H1 (cell line): ENCODE results near the gene APP. TPM values are rescaled to one million over a fixed set of nuclear protein-coding genes. Genes with fewer than 3 reads are reported as not detected.

Source experiments
- CTCF ChIA-PET: fragments of 300-600 bp; sonication (Branson Sonifier 250); formaldehyde crosslinking; loops from one replicate; lab custom pipeline; 2021; ENCODE audit not compliant: partially characterized antibody; lab: Charles Lee
- POLR2A ChIA-PET: fragments of 300-600 bp; sonication (Branson Sonifier 250); formaldehyde crosslinking; loops from one replicate; lab custom pipeline; 2021; ENCODE audit warnings: inconsistent platforms; ENCODE audit not compliant: partially characterized antibody; lab: Charles Lee
- DNase-seq, 2 experiments: peaks; one replicate each; pipeline versions ENCODE4 v3.0.0 to v3.0.0-alpha.2; 2010 to 2022; ENCODE audit warnings: low spot score in 2 of 2, low read depth in 1 of 2, mixed read lengths in 1 of 2
- FAIRE-seq: peaks from 2 replicates; lab custom pipeline; 2011; peaks lifted over from hg19 to GRCh38; lab: Jason Lieb, UNC
- H2AFZ ChIP-seq: 2 replicates; pipeline ENCODE4 v1.8.1; 2012; ENCODE audit warnings: low read length, inconsistent platforms
- H2AK5ac ChIP-seq: 2 replicates; pipeline ENCODE4 v1.6.1; 2013; ENCODE audit warnings: low read depth, low read length
- H2BK120ac ChIP-seq: replicated peaks from 2 replicates; pipeline ENCODE3; 2013; ENCODE audit warnings: low read depth, low read length, inconsistent platforms
- H2BK12ac ChIP-seq: 2 replicates; pipeline ENCODE4 v1.6.1; 2013; ENCODE audit warnings: low read depth, low read length
- H2BK15ac ChIP-seq: 2 replicates; pipeline ENCODE4 v1.6.1; 2013; ENCODE audit warnings: low read length
- H2BK20ac ChIP-seq: 2 replicates; pipeline ENCODE4 v1.6.1; 2013; ENCODE audit warnings: low read length
- H2BK5ac ChIP-seq: 2 replicates; pipeline ENCODE4 v1.6.1; 2013; ENCODE audit warnings: low read depth, low read length
- H3K14ac ChIP-seq: 2 replicates; pipeline ENCODE4 v1.6.1; 2013; ENCODE audit warnings: inconsistent platforms; ENCODE audit not compliant: insufficient read length
- H3K18ac ChIP-seq: 2 replicates; pipeline ENCODE4 v1.6.1; 2013; ENCODE audit warnings: low read length; ENCODE audit errors: extremely low read depth
- H3K23ac ChIP-seq: 2 replicates; pipeline ENCODE4 v1.6.1; 2013; ENCODE audit warnings: inconsistent platforms; ENCODE audit not compliant: insufficient read length
- H3K23me2 ChIP-seq: 2 replicates; pipeline ENCODE4 v1.6.1; 2013; ENCODE audit warnings: low read depth, low read length
- H3K27ac ChIP-seq: 2 replicates; pipeline ENCODE4 v1.6.1; 2011; ENCODE audit warnings: low read depth, low read length, inconsistent platforms
- H3K27me3 ChIP-seq, 4 experiments: replicated peaks in 1 of 4; 1 replicate in 1 of 4; 2 replicates in 3 of 4; pipeline versions ENCODE4 v1.6.1 to v1.8.1; 2011 to 2013; ENCODE audit warnings: low read length in 3 of 4, mild to moderate bottlenecking in 3 of 4, inconsistent platforms in 2 of 4, mixed read lengths in 2 of 4, moderate library complexity in 1 of 4; ENCODE audit not compliant: control insufficient read depth in 3 of 4, insufficient read depth in 3 of 4; ENCODE audit errors: extremely low read depth in 1 of 4
- H3K36me3 ChIP-seq, 4 experiments: 2 replicates each; pipeline versions ENCODE4 v1.6.1 to v1.8.1; 2011 to 2013; ENCODE audit warnings: mild to moderate bottlenecking in 4 of 4, low read length in 3 of 4, moderate library complexity in 2 of 4, control low read depth in 1 of 4, inconsistent platforms in 1 of 4; ENCODE audit not compliant: insufficient read depth in 4 of 4, control insufficient read depth in 2 of 4
- H3K4ac ChIP-seq: replicated peaks from 2 replicates; pipeline ENCODE3; 2013; ENCODE audit warnings: low read length, low read depth, mixed read lengths, inconsistent platforms; ENCODE audit not compliant: insufficient read length
- H3K4me1 ChIP-seq, 4 experiments: replicated peaks in 1 of 4; 1 replicate in 1 of 4; 2 replicates in 3 of 4; pipeline versions ENCODE4 v1.6.1 to v1.8.1; 2011 to 2013; ENCODE audit warnings: low read length in 3 of 4, inconsistent platforms in 2 of 4, mixed read lengths in 1 of 4; ENCODE audit not compliant: insufficient read depth in 4 of 4, control insufficient read depth in 3 of 4
- H3K4me2 ChIP-seq, 2 experiments: 2 replicates each; pipeline versions ENCODE4 v1.6.1 to v1.8.1; 2011 to 2013; ENCODE audit warnings: low read depth in 2 of 2, low read length in 2 of 2, control low read depth in 1 of 2, inconsistent platforms in 1 of 2, mild to moderate bottlenecking in 1 of 2; ENCODE audit not compliant: insufficient read depth in 1 of 2
- H3K4me3 ChIP-seq, 4 experiments: fragments of 200-600, 300-600 bp in 1 of 4; sonication (generic), shearing (Covaris generic), sonication (Bioruptor Twin) in 1 of 4; 2 replicates each; pipeline versions ENCODE4 v1.5.1 to v1.8.1; 2011 to 2016; ENCODE audit warnings: low read length in 4 of 4, low read depth in 3 of 4, control low read depth in 2 of 4, inconsistent platforms in 2 of 4, mild to moderate bottlenecking in 2 of 4, mixed read lengths in 1 of 4, moderate library complexity in 1 of 4; ENCODE audit not compliant: insufficient read depth in 2 of 4; ENCODE audit errors: extremely low read depth in 1 of 4
- H3K56ac ChIP-seq: replicated peaks from 2 replicates; pipeline ENCODE3; 2013; ENCODE audit warnings: low read depth, mild to moderate bottlenecking, mixed read lengths, low read length, inconsistent platforms; ENCODE audit not compliant: insufficient read length
- H3K79me1 ChIP-seq: 2 replicates; pipeline ENCODE4 v1.6.1; 2013; ENCODE audit warnings: low read depth, low read length, control low read depth
- H3K79me2 ChIP-seq, 2 experiments: 2 replicates each; pipeline versions ENCODE4 v1.6.1 to v1.8.1; 2012 to 2013; ENCODE audit warnings: low read length in 2 of 2, mild to moderate bottlenecking in 2 of 2, inconsistent platforms in 1 of 2; ENCODE audit not compliant: insufficient read depth in 2 of 2, control insufficient read depth in 1 of 2
- H3K9ac ChIP-seq, 4 experiments: replicated peaks in 1 of 4; 1 replicate in 1 of 4; 2 replicates in 3 of 4; pipeline versions ENCODE4 v1.6.1 to v1.8.1; 2011 to 2013; ENCODE audit warnings: low read depth in 3 of 4, low read length in 3 of 4, control low read depth in 2 of 4, mild to moderate bottlenecking in 2 of 4, moderate library complexity in 2 of 4, inconsistent platforms in 1 of 4; ENCODE audit errors: extremely low read depth in 1 of 4
- H3K9me3 ChIP-seq, 2 experiments: 2 replicates each; pipeline versions ENCODE4 v1.6.1 to v1.8.1; 2012 to 2013; ENCODE audit warnings: mild to moderate bottlenecking in 2 of 2, moderate library complexity in 2 of 2, control low read depth in 1 of 2, inconsistent platforms in 1 of 2, low read depth in 1 of 2, low read length in 1 of 2, mixed read lengths in 1 of 2; ENCODE audit not compliant: insufficient read depth in 2 of 2
- H4K20me1 ChIP-seq, 2 experiments: replicated peaks in 1 of 2; 2 replicates each; pipeline versions ENCODE3 to v1.8.1; 2011 to 2013; ENCODE audit warnings: inconsistent platforms in 2 of 2, low read length in 2 of 2, mild to moderate bottlenecking in 1 of 2; ENCODE audit not compliant: insufficient read depth in 2 of 2, control insufficient read depth in 1 of 2
- H4K5ac ChIP-seq: 2 replicates; pipeline ENCODE4 v1.6.1; 2013; ENCODE audit warnings: low read length, low read depth, mixed read lengths, inconsistent platforms; ENCODE audit not compliant: insufficient read length
- H4K8ac ChIP-seq: 2 replicates; pipeline ENCODE4 v1.8.0; 2013; ENCODE audit warnings: mild to moderate bottlenecking, moderate library complexity, low read length, inconsistent platforms; ENCODE audit not compliant: insufficient read depth; ENCODE audit errors: extremely low read depth
- H4K91ac ChIP-seq: replicated peaks from 2 replicates; pipeline ENCODE3; 2013; ENCODE audit warnings: low read length, mixed read lengths, inconsistent platforms; ENCODE audit not compliant: insufficient read length
- CREB1 ChIP-seq: IDR thresholded peaks from 2 replicates; pipeline ENCODE4 v1.6.1; 2012; ENCODE audit warnings: inconsistent platforms
- RNF2 ChIP-seq: fragments of 200-900, 300-1000 bp; sonication (generic); IDR thresholded peaks from 2 replicates; pipeline ENCODE4 v1.7.1; 2016; ENCODE audit warnings: borderline replicate concordance, low read depth, mild to moderate bottlenecking, antibody characterized with exemption, low read length; ENCODE audit not compliant: poor library complexity, severe bottlenecking; ENCODE audit errors: missing control alignments
- RXRA ChIP-seq: IDR thresholded peaks from 2 replicates; pipeline ENCODE4 v1.6.1; 2011; ENCODE audit warnings: low read depth, mild to moderate bottlenecking, low read length, moderate library complexity; ENCODE audit not compliant: insufficient read depth
- SIX5 ChIP-seq: IDR thresholded peaks from 2 replicates; pipeline ENCODE4 v1.6.1; 2011; ENCODE audit warnings: mild to moderate bottlenecking, low read depth, low read length
- SP1 ChIP-seq: IDR thresholded peaks from 2 replicates; pipeline ENCODE4 v1.6.1; 2011; ENCODE audit warnings: low read depth, low read length
- WGBS, 2 experiments: shearing (Covaris generic) in 1 of 2; methylation state at CpG; one replicate each; pipeline versions ENCODE4 v1.1.6 to v1.1.7; 2013 to 2015; ENCODE audit warnings: low lambda C conversion rate in 2 of 2, mixed read lengths in 2 of 2, inconsistent platforms in 1 of 2, low coverage in 1 of 2, missing lambda C conversion rate in 1 of 2; ENCODE audit not compliant: insufficient replicate concordance in 2 of 2, insufficient coverage in 1 of 2, insufficient read length in 1 of 2; ENCODE audit errors: extremely low coverage in 1 of 2, missing lambda C conversion rate in 1 of 2; 5-methylcytosine and 5-hydroxymethylcytosine counted together
- polyA plus RNA-seq, 7 experiments: library from polyadenylated mRNA; depleted of rRNA in 3 of 7; stranded (reverse) in 5 of 7; unstranded in 2 of 7; fragments of >200 nt in 5 of 7; fragments of 200-250 nt in 2 of 7; gene quantifications; 1 replicate in 5 of 7; 2 replicates in 1 of 7; 4 replicates in 1 of 7; pipeline versions ENCODE4 v1.2.1 to v1.2.3, GENCODE V29; 2011 to 2013; ENCODE audit warnings: missing spikeins in 2 of 7, mixed read lengths in 2 of 7
- total RNA-seq: library from RNA; stranded (reverse); fragmentation: NEBNext Ultra II Directional; extraction: Animal tissue kit (Norgen Biotek cat#: 25700); gene quantifications from 2 replicates; pipeline ENCODE4 v1.2.1, GENCODE V29; 2021

APP gene
- total and polyA plus RNA-seq, 2 of the 8 experiments (the other 6 are each of a cell fraction or from before 2014, with no cell fraction given), result 375 to 551 TPM

DNA sequence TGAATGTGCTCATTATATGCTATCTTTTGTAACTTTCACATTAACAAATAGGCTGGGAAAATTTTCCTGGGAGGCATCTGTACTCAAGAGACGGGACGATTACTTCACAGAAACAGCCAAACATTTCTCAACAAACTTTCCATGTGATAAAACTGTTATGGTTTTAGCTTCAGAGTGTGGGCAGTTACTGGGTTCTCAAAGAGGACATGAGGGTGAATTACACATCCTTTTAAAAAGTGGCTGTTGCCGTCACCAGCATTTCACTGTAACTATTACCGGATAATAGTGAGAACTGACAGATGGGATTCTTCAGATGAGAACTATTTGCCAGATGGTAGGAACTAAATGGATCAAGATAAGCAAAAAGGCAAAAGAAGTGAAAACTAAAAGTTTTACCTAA is 109.1 kb downstream of the APP start:
- Histone ChIP-seq H2BK5ac (no peak overlapping the region), H3K27ac (no peak overlapping the region), H3K4me1 (peaks cover 0 to 10% (median 4%) of the 10 kb centered on the region in 4 experiments; a peak in 4 of 7 replicates), H3K27me3 (no peaks in the 10 kb centered on the region), H2BK12ac (no peak overlapping the region), H2BK15ac (no peak overlapping the region), H2BK120ac (no peak overlapping the region), H3K9me3 (no peaks in the 10 kb centered on the region), H3K4me3 (no peak overlapping the region), H3K79me1 (peaks cover 9% of the 10 kb centered on the region), H2BK20ac (no peak overlapping the region), H4K8ac (no peak overlapping the region), H4K20me1 (peaks cover 4 to 5% of the 10 kb centered on the region in 2 experiments), H3K79me2 (peaks cover 9 to 95% of the 10 kb centered on the region in 2 experiments; a peak in 3 of 4 replicates), H2AFZ (no peak overlapping the region), H3K56ac (no peak overlapping the region), H3K23me2 (no peaks in the 10 kb centered on the region), H3K9ac (no peak overlapping the region; a peak in 2 of 7 replicates), H3K4ac (no peak overlapping the region), H3K23ac (no peak overlapping the region), H4K5ac (no peak overlapping the region), H3K4me2 (no peak overlapping the region), H4K91ac (no peak overlapping the region), H2AK5ac (no peak overlapping the region), H3K18ac (no peak overlapping the region), H3K36me3 (peaks cover 0 to 3% (median 0%) of the 10 kb centered on the region in 4 experiments; a peak in 2 of 8 replicates), H3K14ac (no peak overlapping the region)
- no peak for TF ChIP-seq RXRA
- TF ChIP-seq CREB1, result no peak
- TF ChIP-seq RNF2, result no peak
- TF ChIP-seq SIX5, result no peak
- TF ChIP-seq SP1, result no peak
- POLR2A ChIA-PET, result no interaction called here
- DNase-seq (no peak), FAIRE-seq (no peak)
- WGBS, 2 experiments, result 97% methylated on average over 4 of the region's 4 CpGs; no CpG with 5 or more reads in 1 of the 2 experiments
- CTCF ChIA-PET, result interaction anchor here (1.1 kb wide), 1 partner anchor 9 kb away, joined by 3 read pairs; no protein-coding TSS in a partner anchor
